Astrocyte (in vitro differentiated cells and primary cell): Measurements from ENCODE around the gene LAMA5. TPM values are rescaled to one million over a fixed set of nuclear protein-coding genes. Genes with fewer than 3 reads are reported as not detected.
A peak's percentile ranks its signal among the peaks of the same experiment; 100 is the strongest.

ENCODE experiments used
- DNase-seq: peaks from one replicate; pipeline ENCODE4 v3.0.0-alpha.2; 2010; ENCODE audit warnings: low read depth
- FAIRE-seq: peaks from 2 replicates; lab custom pipeline; 2011; peaks lifted over from hg19 to GRCh38; lab: Jason Lieb, UNC
- H2AFZ ChIP-seq: 2 replicates; pipeline ENCODE4 v1.6.0; 2012; ENCODE audit warnings: low read depth, low read length, inconsistent platforms
- H3K27ac ChIP-seq: 2 replicates; pipeline ENCODE4 v1.5.1; 2011; ENCODE audit warnings: low read depth, low read length, inconsistent platforms
- H3K27me3 ChIP-seq: 2 replicates; pipeline ENCODE4 v1.6.0; 2011; ENCODE audit warnings: low read length, inconsistent platforms; ENCODE audit not compliant: insufficient read depth
- H3K36me3 ChIP-seq: 2 replicates; pipeline ENCODE4 v1.5.1; 2011; ENCODE audit warnings: low read length, inconsistent platforms; ENCODE audit not compliant: insufficient read depth
- H3K4me1 ChIP-seq: 2 replicates; pipeline ENCODE4 v1.5.1; 2011; ENCODE audit warnings: low read length, inconsistent platforms; ENCODE audit not compliant: insufficient read depth
- H3K4me2 ChIP-seq: 2 replicates; pipeline ENCODE4 v1.6.0; 2012; ENCODE audit warnings: low read length, inconsistent platforms
- H3K4me3 ChIP-seq: 2 replicates; pipeline ENCODE4 v1.5.1; 2011; ENCODE audit warnings: low read depth, mild to moderate bottlenecking, low read length, inconsistent platforms; ENCODE audit not compliant: insufficient read depth
- H3K79me2 ChIP-seq: 2 replicates; pipeline ENCODE4 v1.6.0; 2012; ENCODE audit warnings: mild to moderate bottlenecking, low read length, inconsistent platforms; ENCODE audit not compliant: insufficient read depth
- H3K9ac ChIP-seq: 2 replicates; pipeline ENCODE4 v1.6.0; 2012; ENCODE audit warnings: mild to moderate bottlenecking, low read length, inconsistent platforms
- H3K9me3 ChIP-seq: 2 replicates; pipeline ENCODE4 v1.5.1; 2012; ENCODE audit warnings: low read depth, mild to moderate bottlenecking, low read length, inconsistent platforms; ENCODE audit not compliant: insufficient read depth
- H4K20me1 ChIP-seq: 2 replicates; pipeline ENCODE4 v1.6.0; 2012; ENCODE audit warnings: low read length, inconsistent platforms; ENCODE audit not compliant: insufficient read depth
- H3K27ac Mint-ChIP-seq: one replicate; pipeline ENCODE4 v1.8.0; 2021; ENCODE audit warnings: mild to moderate bottlenecking, mixed read lengths; ENCODE audit not compliant: unreplicated experiment
- H3K27me3 Mint-ChIP-seq: one replicate; pipeline ENCODE4 v1.8.0; 2021; ENCODE audit warnings: low read depth, mixed read lengths; ENCODE audit not compliant: unreplicated experiment
- H3K36me3 Mint-ChIP-seq: one replicate; pipeline ENCODE4 v1.8.0; 2021; ENCODE audit warnings: low read depth, mixed read lengths; ENCODE audit not compliant: unreplicated experiment
- H3K4me1 Mint-ChIP-seq: one replicate; pipeline ENCODE4 v1.8.0; 2021; ENCODE audit warnings: low read depth, mixed read lengths; ENCODE audit not compliant: unreplicated experiment
- H3K4me3 Mint-ChIP-seq: one replicate; pipeline ENCODE4 v1.8.0; 2021; ENCODE audit warnings: mild to moderate bottlenecking, moderate library complexity, mixed read lengths; ENCODE audit not compliant: unreplicated experiment
- H3K9me3 Mint-ChIP-seq: one replicate; pipeline ENCODE4 v1.8.0; 2021; ENCODE audit warnings: mild to moderate bottlenecking, mixed read lengths; ENCODE audit not compliant: unreplicated experiment
- CTCF ChIP-seq: IDR thresholded peaks from 2 replicates; pipeline ENCODE4 v1.5.1; 2011; ENCODE audit warnings: low read depth, mild to moderate bottlenecking, inconsistent platforms, low read length, moderate library complexity; ENCODE audit not compliant: insufficient read depth
- EZH2 ChIP-seq: IDR thresholded peaks from 2 replicates; pipeline ENCODE4 v1.6.1; 2012; ENCODE audit warnings: mild to moderate bottlenecking, low read length, inconsistent platforms; ENCODE audit not compliant: insufficient read depth
- total RNA-seq: library from RNA; stranded (reverse); gene quantifications from 2 replicates; pipeline ENCODE4 v1.2.1, GENCODE V29; 2021

Gene LAMA5
- total RNA-seq, 1 donor from 2014 or later = 350 TPM

DNA sequence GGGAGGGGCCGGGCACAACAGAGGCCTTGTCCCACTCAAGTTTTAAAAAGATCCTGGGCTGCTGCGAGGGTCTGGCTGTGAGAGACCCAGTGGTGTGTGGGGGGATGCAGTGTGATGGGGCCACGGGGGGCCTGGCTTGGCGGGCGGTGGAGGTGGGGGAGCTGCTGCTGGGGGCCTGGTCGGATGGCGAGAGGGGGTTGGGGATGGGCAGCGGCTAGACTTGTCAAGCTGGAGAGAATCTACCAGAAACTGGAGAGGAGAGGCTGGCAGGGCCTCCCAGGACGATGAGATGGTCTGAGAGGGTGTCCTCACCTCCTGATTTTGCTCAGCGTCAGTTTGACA lies 24.9 kb upstream of the LAMA5 start:
- peaks cover 17% of the 10 kb centered on the region for H3K36me3 ChIP-seq
- peaks cover 28% of the 10 kb centered on the region for H3K79me2 ChIP-seq
- H2AFZ ChIP-seq = no peak overlapping the region
- H3K4me3 Mint-ChIP-seq = no peak overlapping the region
- DNase-seq (no peak), FAIRE-seq (no peak)
- H3K27ac ChIP-seq = no peak overlapping the region
- no peak overlapping the region for H3K4me3 ChIP-seq
- no peaks in the 10 kb centered on the region for H3K27me3 ChIP-seq
- no peak overlapping the region for H3K9ac ChIP-seq
- H4K20me1 ChIP-seq = peaks cover 40% of the 10 kb centered on the region
- TF ChIP-seq CTCF (no peak), EZH2 (no peak)
- peaks cover 10% of the 10 kb centered on the region for H3K4me1 Mint-ChIP-seq
- peaks cover 12% of the 10 kb centered on the region for H3K4me1 ChIP-seq
- H3K27me3 Mint-ChIP-seq = no peaks in the 10 kb centered on the region
- H3K9me3 Mint-ChIP-seq = no peaks in the 10 kb centered on the region
- H3K4me2 ChIP-seq = no peak overlapping the region
- no peaks in the 10 kb centered on the region for H3K9me3 ChIP-seq
- peaks cover 4% of the 10 kb centered on the region for H3K36me3 Mint-ChIP-seq
- peak overlapping the region; percentile 41 for H3K27ac Mint-ChIP-seq

DNA sequence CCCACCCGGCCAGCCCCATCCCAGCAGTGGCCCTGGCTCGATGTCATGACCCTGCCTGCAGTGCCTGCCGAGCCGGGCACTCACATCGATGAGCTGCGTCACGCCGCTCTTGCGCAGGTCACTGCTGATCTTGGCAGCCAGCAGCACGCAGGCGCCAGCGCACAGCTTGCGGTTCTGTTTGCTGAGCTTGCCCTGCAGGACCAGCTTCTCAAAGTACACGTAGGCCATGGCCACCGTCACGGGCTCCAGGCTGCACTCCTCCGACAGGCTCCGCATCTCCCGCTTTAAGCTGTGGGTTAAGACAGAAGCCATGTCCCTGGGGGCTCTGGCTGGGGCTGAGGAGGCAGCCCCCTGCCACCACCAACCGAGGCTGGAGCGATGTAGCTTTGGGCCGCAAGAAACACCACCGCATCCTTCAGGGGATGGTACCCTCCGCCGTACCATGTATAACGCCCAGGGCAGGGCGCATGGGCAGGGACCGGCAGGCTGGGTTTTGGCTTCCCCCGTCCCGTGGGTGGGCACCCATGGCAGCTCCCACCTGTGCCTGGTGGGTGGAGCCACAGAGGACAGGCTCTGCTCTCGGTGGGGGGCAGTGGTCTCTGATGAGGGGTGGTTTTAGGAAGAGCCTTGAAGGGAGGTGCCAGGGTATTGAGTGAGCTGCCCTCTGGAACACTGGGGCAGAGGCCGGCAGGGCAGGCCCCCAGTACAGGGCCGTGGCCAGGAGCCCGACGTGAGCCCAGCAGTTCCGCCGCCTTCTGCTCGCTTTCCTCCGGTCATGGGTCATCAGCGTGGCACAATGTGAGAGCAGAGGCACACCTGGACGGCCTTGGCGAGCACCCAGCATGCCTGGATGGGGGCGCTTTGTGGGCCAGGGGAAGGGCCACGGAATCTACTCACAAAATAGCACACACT lies 24.3 kb upstream of the LAMA5 start:
- H3K9ac ChIP-seq = no peak overlapping the region
- H3K36me3 Mint-ChIP-seq = peaks cover 4% of the 10 kb centered on the region
- TF ChIP-seq CTCF (no peak), EZH2 (no peak)
- H3K27ac Mint-ChIP-seq = peak overlapping the region; percentile 41
- no peaks in the 10 kb centered on the region for H3K27me3 Mint-ChIP-seq
- H3K9me3 ChIP-seq = no peaks in the 10 kb centered on the region
- no peaks in the 10 kb centered on the region for H3K9me3 Mint-ChIP-seq
- H3K4me1 ChIP-seq = peaks cover 12% of the 10 kb centered on the region
- no peak overlapping the region for H3K4me3 ChIP-seq
- H4K20me1 ChIP-seq = peaks cover 40% of the 10 kb centered on the region
- H3K4me1 Mint-ChIP-seq = peaks cover 10% of the 10 kb centered on the region
- no peak overlapping the region for H2AFZ ChIP-seq
- no peak overlapping the region for H3K27ac ChIP-seq
- H3K36me3 ChIP-seq = peaks cover 17% of the 10 kb centered on the region
- peaks cover 33% of the 10 kb centered on the region for H3K79me2 ChIP-seq
- no peak overlapping the region for H3K4me3 Mint-ChIP-seq
- DNase-seq (no peak), FAIRE-seq (no peak)
- H3K4me2 ChIP-seq = no peak overlapping the region
- H3K27me3 ChIP-seq = no peaks in the 10 kb centered on the region
